ENCODE data around the gene RTN4RL1.

- no peak for TF ChIP-seq EP300 (IDR thresholded peaks at IDR 0.05)
- TF ChIP-seq, protein P1, sequence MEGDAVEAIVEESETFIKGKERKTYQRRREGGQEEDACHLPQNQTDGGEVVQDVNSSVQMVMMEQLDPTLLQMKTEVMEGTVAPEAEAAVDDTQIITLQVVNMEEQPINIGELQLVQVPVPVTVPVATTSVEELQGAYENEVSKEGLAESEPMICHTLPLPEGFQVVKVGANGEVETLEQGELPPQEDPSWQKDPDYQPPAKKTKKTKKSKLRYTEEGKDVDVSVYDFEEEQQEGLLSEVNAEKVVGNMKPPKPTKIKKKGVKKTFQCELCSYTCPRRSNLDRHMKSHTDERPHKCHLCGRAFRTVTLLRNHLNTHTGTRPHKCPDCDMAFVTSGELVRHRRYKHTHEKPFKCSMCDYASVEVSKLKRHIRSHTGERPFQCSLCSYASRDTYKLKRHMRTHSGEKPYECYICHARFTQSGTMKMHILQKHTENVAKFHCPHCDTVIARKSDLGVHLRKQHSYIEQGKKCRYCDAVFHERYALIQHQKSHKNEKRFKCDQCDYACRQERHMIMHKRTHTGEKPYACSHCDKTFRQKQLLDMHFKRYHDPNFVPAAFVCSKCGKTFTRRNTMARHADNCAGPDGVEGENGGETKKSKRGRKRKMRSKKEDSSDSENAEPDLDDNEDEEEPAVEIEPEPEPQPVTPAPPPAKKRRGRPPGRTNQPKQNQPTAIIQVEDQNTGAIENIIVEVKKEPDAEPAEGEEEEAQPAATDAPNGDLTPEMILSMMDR (IDR thresholded peaks at IDR 0.05) = no peak
Measured at GRCh38 chr17:2003525-2003924, 21.6 kb downstream of the RTN4RL1 start.
